Transverse colon (tissue), 4 donors: ENCODE measurements around the gene UMODL1.

ENCODE experiments used
- CTCF ChIP-seq, 5 experiments: fragments of 200-600 bp in 3 of 5; fragments of 450-650 bp in 2 of 5; sonication (generic) in 3 of 5; IDR thresholded peaks; 1 replicate in 2 of 5; 2 replicates in 3 of 5; pipeline ENCODE4 v1.5.1; 2016 to 2017; ENCODE audit warnings: antibody characterized with exemption in 5 of 5, inconsistent platforms in 3 of 5, mild to moderate bottlenecking in 2 of 5, moderate library complexity in 1 of 5
- POLR2AphosphoS5 ChIP-seq, 3 donors: sonication (generic); formaldehyde crosslinking; IDR thresholded peaks; one replicate each; pipeline ENCODE4 v1.6.1; 2016; ENCODE audit warnings: antibody characterized with exemption in 3 of 3

- TF ChIP-seq POLR2AphosphoS5 (IDR thresholded peaks at IDR 0.05) (no peak), CTCF (IDR thresholded peaks at IDR 0.05) (no peak)
Observed at GRCh38 chr21:42114646-42115045, 43.5 kb downstream of the UMODL1 start.
